Skeletal muscle satellite cell (primary cell): Measurements from ENCODE around the gene MFAP4. TPM values are rescaled to one million over a fixed set of nuclear protein-coding genes. Genes with fewer than 3 reads are reported as not detected.

Source experiments
- small RNA-seq: library from RNA; depleted of rRNA; stranded (forward); fragments of <200 nt; gene quantifications from one replicate; pipeline ENCODE3, GENCODE V24; 2012

Gene MFAP4

Small RNA genes lying within 50 kb of the gene (small RNA-seq; reads per million reads assigned to genes)
- 0.49 reads per million for gene MIR1180
- not detected for gene RF00537
